GM12878 (cell line): ENCODE measurements around the gene ISG20. TPM values are rescaled to one million over a fixed set of nuclear protein-coding genes. Genes with fewer than 3 reads are reported as not detected.

ENCODE experiments used
- ATAC-seq: fragments of 200-7000 bp; cut with Tn5 transposase; 3 replicates; pipeline ENCODE4 v1.9.1; 2020; ENCODE audit warnings: mild to moderate bottlenecking, moderate library complexity
- BruUV-seq: library from RNA; stranded (reverse); fragments of 400-500 nt; replicated peaks from 2 replicates; lab custom pipeline; 2021; lab: Mats Ljungman, UMichigan
- CTCF ChIA-PET: fragments of 300-600 bp; sonication (Branson Sonifier 250); formaldehyde crosslinking; extraction: SDS; loops from one replicate; lab custom pipeline; 2021; ENCODE audit warnings: inconsistent platforms; lab: Yijun Ruan, JAX
- POLR2A ChIA-PET: fragments of 350-600 bp; formaldehyde crosslinking; extraction: SDS; loops from one replicate; lab custom pipeline; 2021; ENCODE audit warnings: inconsistent platforms; lab: Charles Lee
- RAD21 ChIA-PET: fragments of 300-600 bp; sonication (Branson Sonifier 250); formaldehyde crosslinking; loops from one replicate; lab custom pipeline; 2023; ENCODE audit warnings: antibody characterized with exemption; ENCODE audit not compliant: unreplicated experiment; lab: Charles Lee
- SMC1A ChIA-PET: fragments of 300-600 bp; sonication (Branson Sonifier 250); formaldehyde crosslinking; loops from one replicate; lab custom pipeline; 2023; ENCODE audit not compliant: unreplicated experiment, uncharacterized antibody; lab: Charles Lee
- DNase-seq: peaks from one replicate; pipeline ENCODE4 v3.0.0-alpha.2; 2011; ENCODE audit warnings: low read depth, low spot score
- FAIRE-seq: peaks from 3 replicates; lab custom pipeline; 2011; peaks lifted over from hg19 to GRCh38; lab: Jason Lieb, UNC
- H2AFZ ChIP-seq: 2 replicates; pipeline ENCODE4 v1.6.0; 2011; ENCODE audit warnings: low read depth, low read length, control low read depth; ENCODE audit not compliant: control insufficient read depth
- H3K27ac ChIP-seq: 2 replicates; pipeline ENCODE4 v1.5.1; 2011; ENCODE audit warnings: control low read depth; ENCODE audit not compliant: control insufficient read depth, insufficient read depth
- H3K27me3 ChIP-seq, 2 experiments: replicated peaks in 1 of 2; 2 replicates each; pipeline versions ENCODE4 v1.6.0 to v1.6.1; 2011; ENCODE audit warnings: low read length in 1 of 2; ENCODE audit not compliant: control insufficient read depth in 2 of 2, insufficient read depth in 2 of 2
- H3K36me3 ChIP-seq, 2 experiments: 2 replicates each; pipeline ENCODE4 v1.5.1; 2011; ENCODE audit warnings: low read length in 1 of 2; ENCODE audit not compliant: control insufficient read depth in 2 of 2, insufficient read depth in 2 of 2
- H3K4me1 ChIP-seq: 2 replicates; pipeline ENCODE4 v1.6.1; 2011; ENCODE audit warnings: mild to moderate bottlenecking, low read length, moderate library complexity, mixed read lengths; ENCODE audit not compliant: control insufficient read depth, insufficient read depth
- H3K4me2 ChIP-seq: 2 replicates; pipeline ENCODE4 v1.6.0; 2011; ENCODE audit warnings: control low read depth; ENCODE audit not compliant: control insufficient read depth, insufficient read depth
- H3K4me3 ChIP-seq: fragments of 200-600 bp; sonication (generic); 2 replicates; pipeline ENCODE4 v1.5.1; 2016
- H3K79me2 ChIP-seq: 2 replicates; pipeline ENCODE4 v1.6.0; 2011; ENCODE audit warnings: low read length; ENCODE audit not compliant: control insufficient read depth, insufficient read depth
- H3K9ac ChIP-seq: 2 replicates; pipeline ENCODE4 v1.8.0; 2011; ENCODE audit warnings: low read length, control low read depth, mixed read lengths; ENCODE audit not compliant: control insufficient read depth, insufficient read depth
- H3K9me3 ChIP-seq: replicated peaks from 3 replicates; pipeline ENCODE4 v1.5.1; 2011; ENCODE audit warnings: mild to moderate bottlenecking, low read length; ENCODE audit not compliant: control insufficient read depth, insufficient read depth
- H4K20me1 ChIP-seq: 2 replicates; pipeline ENCODE4 v1.6.0; 2011; ENCODE audit not compliant: control insufficient read depth, insufficient read depth
- CBX5 ChIP-seq: sonication (generic); IDR thresholded peaks from 2 replicates; pipeline ENCODE4 v1.6.1; 2016; ENCODE audit warnings: low read depth, moderate library complexity, mild to moderate bottlenecking, inconsistent platforms
- CHD2 ChIP-seq: IDR thresholded peaks from 2 replicates; pipeline ENCODE4 v1.6.1; 2011; ENCODE audit warnings: low read depth, low read length, improper control_type of control experiment, borderline replicate concordance
- PBX3 ChIP-seq: IDR thresholded peaks from 2 replicates; pipeline ENCODE4 v1.6.1; 2011; ENCODE audit warnings: mild to moderate bottlenecking, low read depth, low read length, moderate library complexity; ENCODE audit not compliant: insufficient replicate concordance
- POLR2A ChIP-seq: IDR thresholded peaks from 2 replicates; pipeline ENCODE4 v1.6.1; 2011; ENCODE audit warnings: low read depth, mild to moderate bottlenecking, low read length
- POU2F2 ChIP-seq: IDR thresholded peaks from 3 replicates; pipeline ENCODE4 v1.6.1; 2011; ENCODE audit warnings: low read depth, mild to moderate bottlenecking, low read length, borderline replicate concordance
- WGBS: methylation state at CpG from one replicate; pipeline ENCODE4 v1.1.6; 2016; ENCODE audit warnings: low lambda C conversion rate; ENCODE audit not compliant: insufficient replicate concordance, insufficient coverage; ENCODE audit errors: missing lambda C conversion rate; 5-methylcytosine and 5-hydroxymethylcytosine counted together
- in situ Hi-C: fragments of 300-500 bp; cut with MboI; formaldehyde crosslinking; loops from 9 replicates; pipeline ENCODE4 v1.14.3; 2018; ENCODE audit warnings: mixed read lengths
- intact Hi-C: fragments of 100-400 bp; cut with micrococcal nuclease; formaldehyde crosslinking; loops from one replicate; pipeline ENCODE4 v1.14.2; 2022; ENCODE audit not compliant: unreplicated experiment
- polyA plus RNA-seq, 11 experiments: library from polyadenylated mRNA; depleted of rRNA in 4 of 11; unstranded in 6 of 11; stranded (reverse) in 5 of 11; fragments of >200 nt; fragmentation: Nextera tagmentation in 4 of 11; fragmentation: Illumina TruSeq in 1 of 11; extraction: Ambion mirVana in 4 of 11; extraction: Trizol in 1 of 11; gene quantifications; 1 replicate in 1 of 11; 2 replicates in 10 of 11; pipeline versions ENCODE4 v1.2.1 to v1.2.3, GENCODE V29; 2011 to 2016; ENCODE audit warnings: inconsistent platforms in 2 of 11, missing spikeins in 2 of 11, low read depth in 1 of 11
- total RNA-seq, 4 experiments: library from RNA; depleted of rRNA in 3 of 4; stranded (reverse); fragments of >200 nt in 3 of 4; fragmentation: Illumina TruSeq in 1 of 4; extraction: Trizol in 1 of 4; gene quantifications; 2 replicates each; pipeline versions ENCODE4 v1.2.1 to v1.2.3, GENCODE V29; 2013 to 2021

ISG20 gene
- total and polyA plus RNA-seq, 10 of the 15 experiments (the other 5 are each of a cell fraction or from before 2014, with no cell fraction given), result 23.4 to 210 (median 85.9) TPM

DNA sequence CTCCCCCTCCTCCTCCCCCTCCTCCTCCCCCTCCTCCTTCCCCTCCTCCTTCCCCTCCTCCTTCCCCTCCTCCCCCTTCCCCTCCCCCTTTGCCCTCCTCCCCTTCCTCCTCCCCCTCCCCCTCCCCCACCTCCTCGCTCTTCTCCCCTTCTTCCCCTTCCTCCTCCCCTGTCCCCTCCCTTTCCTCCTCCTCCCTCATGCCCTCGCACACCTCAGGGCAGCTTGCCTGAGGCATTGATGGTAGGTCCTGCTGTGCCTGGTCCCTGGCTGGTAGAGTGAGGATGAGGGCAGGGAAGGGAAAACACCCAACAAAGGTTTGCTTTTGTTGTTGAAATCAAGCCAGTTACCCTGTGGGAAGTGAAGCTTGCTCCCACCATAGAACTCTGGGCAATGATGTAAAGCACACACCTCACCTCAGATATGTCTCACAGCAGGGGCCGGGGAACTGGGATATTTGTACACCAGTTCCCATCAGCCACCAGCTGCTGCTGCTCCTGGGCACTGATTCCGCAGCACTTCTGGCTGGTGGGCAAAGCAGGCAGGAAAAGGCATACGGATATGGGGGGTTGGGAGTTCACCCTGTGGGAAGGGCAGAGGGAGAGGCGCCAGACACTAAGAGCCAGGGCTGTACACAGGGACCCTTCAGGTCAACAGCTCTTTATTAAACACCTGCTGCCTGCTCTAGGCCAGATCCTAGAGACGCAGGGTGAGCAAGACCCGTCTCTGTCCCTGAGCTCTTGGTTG is 13.8 kb downstream of the ISG20 start (continued):
- TF ChIP-seq CBX5, result no peak

GRCh38 chr15:88653200-88654064 is 14.6 kb downstream of the ISG20 start:
- RAD21 ChIA-PET, result no interaction called here
- H2AFZ ChIP-seq, result no peak overlapping the region
- POLR2A ChIA-PET, result no interaction called here
- peaks cover 0 to 11% of the 10 kb centered on the region in 2 experiments for H3K36me3 ChIP-seq
- no peak for FAIRE-seq
- no peaks in the 10 kb centered on the region for H3K9me3 ChIP-seq
- SMC1A ChIA-PET, result interaction anchor here (1.1 to 1.4 kb wide), 2 partner anchors 23 to 29 kb away, joined by 4 to 7 read pairs; no protein-coding TSS in a partner anchor
- H3K27ac ChIP-seq, result no peak overlapping the region
- TF ChIP-seq POU2F2 (no peak), PBX3 (no peak), CHD2 (no peak), POLR2A (peak; percentile 57; the same call in 1 of the 2 replicates)
- TF ChIP-seq, all 136 proteins: peak for 1
- DNase-seq (no peak), ATAC-seq (no peak)
- peaks cover 35% of the 10 kb centered on the region for H3K4me1 ChIP-seq
- 85% methylated on average over 12 of the region's 13 CpGs for WGBS
- no peak overlapping the region for H3K4me3 ChIP-seq
- H3K27me3 ChIP-seq, result no peaks in the 10 kb centered on the region
- BruUV-seq, result no TSS peak
- no peak overlapping the region for H3K9ac ChIP-seq
- H3K4me2 ChIP-seq, result no peak overlapping the region
- intact Hi-C loops (no loop called here), in situ Hi-C loops (no loop called here)
- H3K79me2 ChIP-seq, result peaks cover 1% of the 10 kb centered on the region; the same call in 1 of the 2 replicates
- CTCF ChIA-PET, result interaction anchor here (5.8 kb wide), 1 partner anchor 29 kb away, joined by 61 read pairs; no protein-coding TSS in a partner anchor
- no peaks in the 10 kb centered on the region; the same call in 1 of the 2 replicates for H4K20me1 ChIP-seq
